ENCODE data around the gene CIDEC. TPM values are rescaled to one million over a fixed set of nuclear protein-coding genes. Genes with fewer than 3 reads are reported as not detected.

Gene CIDEC
- total and polyA plus RNA-seq, 2 experiments from 2014 or later = not detected

DNA sequence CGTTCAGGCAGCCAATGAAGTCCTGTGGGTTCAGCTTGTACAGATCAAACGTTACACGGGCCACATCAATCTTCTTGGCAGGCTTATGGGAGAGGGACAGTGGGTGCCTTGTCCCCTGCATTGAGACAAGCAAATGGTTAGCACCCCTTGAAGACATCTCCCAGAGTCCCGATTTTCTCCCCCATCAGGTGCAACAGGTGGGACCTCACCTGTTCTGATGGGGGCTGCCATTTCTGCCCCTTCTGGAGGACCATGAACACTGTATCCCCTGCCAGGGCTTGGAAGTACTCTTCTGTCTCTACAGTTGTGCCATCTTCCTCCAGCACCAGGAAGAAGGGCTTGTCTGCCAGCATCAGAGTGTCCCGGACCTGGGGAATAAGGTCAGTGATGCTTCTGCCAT is 10.1 kb downstream of the CIDEC start (continued):
- TF ChIP-seq, protein P1, sequence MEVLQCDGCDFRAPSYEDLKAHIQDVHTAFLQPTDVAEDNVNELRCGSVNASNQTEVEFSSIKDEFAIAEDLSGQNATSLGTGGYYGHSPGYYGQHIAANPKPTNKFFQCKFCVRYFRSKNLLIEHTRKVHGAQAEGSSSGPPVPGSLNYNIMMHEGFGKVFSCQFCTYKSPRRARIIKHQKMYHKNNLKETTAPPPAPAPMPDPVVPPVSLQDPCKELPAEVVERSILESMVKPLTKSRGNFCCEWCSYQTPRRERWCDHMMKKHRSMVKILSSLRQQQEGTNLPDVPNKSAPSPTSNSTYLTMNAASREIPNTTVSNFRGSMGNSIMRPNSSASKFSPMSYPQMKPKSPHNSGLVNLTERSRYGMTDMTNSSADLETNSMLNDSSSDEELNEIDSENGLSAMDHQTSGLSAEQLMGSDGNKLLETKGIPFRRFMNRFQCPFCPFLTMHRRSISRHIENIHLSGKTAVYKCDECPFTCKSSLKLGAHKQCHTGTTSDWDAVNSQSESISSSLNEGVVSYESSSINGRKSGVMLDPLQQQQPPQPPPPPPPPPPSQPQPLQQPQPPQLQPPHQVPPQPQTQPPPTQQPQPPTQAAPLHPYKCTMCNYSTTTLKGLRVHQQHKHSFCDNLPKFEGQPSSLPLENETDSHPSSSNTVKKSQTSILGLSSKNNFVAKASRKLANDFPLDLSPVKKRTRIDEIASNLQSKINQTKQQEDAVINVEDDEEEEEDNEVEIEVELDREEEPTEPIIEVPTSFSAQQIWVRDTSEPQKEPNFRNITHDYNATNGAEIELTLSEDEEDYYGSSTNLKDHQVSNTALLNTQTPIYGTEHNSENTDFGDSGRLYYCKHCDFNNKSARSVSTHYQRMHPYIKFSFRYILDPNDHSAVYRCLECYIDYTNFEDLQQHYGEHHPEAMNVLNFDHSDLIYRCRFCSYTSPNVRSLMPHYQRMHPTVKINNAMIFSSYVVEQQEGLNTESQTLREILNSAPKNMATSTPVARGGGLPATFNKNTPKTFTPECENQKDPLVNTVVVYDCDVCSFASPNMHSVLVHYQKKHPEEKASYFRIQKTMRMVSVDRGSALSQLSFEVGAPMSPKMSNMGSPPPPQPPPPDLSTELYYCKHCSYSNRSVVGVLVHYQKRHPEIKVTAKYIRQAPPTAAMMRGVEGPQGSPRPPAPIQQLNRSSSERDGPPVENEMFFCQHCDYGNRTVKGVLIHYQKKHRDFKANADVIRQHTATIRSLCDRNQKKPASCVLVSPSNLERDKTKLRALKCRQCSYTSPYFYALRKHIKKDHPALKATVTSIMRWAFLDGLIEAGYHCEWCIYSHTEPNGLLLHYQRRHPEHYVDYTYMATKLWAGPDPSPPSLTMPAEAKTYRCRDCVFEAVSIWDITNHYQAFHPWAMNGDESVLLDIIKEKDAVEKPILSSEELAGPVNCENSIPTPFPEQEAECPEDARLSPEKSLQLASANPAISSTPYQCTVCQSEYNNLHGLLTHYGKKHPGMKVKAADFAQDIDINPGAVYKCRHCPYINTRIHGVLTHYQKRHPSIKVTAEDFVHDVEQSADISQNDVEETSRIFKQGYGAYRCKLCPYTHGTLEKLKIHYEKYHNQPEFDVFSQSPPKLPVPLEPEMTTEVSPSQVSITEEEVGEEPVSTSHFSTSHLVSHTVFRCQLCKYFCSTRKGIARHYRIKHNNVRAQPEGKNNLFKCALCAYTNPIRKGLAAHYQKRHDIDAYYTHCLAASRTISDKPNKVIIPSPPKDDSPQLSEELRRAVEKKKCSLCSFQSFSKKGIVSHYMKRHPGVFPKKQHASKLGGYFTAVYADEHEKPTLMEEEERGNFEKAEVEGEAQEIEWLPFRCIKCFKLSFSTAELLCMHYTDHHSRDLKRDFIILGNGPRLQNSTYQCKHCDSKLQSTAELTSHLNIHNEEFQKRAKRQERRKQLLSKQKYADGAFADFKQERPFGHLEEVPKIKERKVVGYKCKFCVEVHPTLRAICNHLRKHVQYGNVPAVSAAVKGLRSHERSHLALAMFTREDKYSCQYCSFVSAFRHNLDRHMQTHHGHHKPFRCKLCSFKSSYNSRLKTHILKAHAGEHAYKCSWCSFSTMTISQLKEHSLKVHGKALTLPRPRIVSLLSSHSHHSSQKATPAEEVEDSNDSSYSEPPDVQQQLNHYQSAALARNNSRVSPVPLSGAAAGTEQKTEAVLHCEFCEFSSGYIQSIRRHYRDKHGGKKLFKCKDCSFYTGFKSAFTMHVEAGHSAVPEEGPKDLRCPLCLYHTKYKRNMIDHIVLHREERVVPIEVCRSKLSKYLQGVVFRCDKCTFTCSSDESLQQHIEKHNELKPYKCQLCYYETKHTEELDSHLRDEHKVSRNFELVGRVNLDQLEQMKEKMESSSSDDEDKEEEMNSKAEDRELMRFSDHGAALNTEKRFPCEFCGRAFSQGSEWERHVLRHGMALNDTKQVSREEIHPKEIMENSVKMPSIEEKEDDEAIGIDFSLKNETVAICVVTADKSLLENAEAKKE (CRISPR knock-in tag; IDR thresholded peaks at IDR 0.05) = no peak
- TF ChIP-seq, protein P2, sequence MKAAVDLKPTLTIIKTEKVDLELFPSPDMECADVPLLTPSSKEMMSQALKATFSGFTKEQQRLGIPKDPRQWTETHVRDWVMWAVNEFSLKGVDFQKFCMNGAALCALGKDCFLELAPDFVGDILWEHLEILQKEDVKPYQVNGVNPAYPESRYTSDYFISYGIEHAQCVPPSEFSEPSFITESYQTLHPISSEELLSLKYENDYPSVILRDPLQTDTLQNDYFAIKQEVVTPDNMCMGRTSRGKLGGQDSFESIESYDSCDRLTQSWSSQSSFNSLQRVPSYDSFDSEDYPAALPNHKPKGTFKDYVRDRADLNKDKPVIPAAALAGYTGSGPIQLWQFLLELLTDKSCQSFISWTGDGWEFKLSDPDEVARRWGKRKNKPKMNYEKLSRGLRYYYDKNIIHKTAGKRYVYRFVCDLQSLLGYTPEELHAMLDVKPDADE (IDR thresholded peaks at IDR 0.05) = no peak
- no peak for TF ChIP-seq STAT1 (IDR thresholded peaks at IDR 0.05; ENCODE audit: unreplicated experiment)

DNA sequence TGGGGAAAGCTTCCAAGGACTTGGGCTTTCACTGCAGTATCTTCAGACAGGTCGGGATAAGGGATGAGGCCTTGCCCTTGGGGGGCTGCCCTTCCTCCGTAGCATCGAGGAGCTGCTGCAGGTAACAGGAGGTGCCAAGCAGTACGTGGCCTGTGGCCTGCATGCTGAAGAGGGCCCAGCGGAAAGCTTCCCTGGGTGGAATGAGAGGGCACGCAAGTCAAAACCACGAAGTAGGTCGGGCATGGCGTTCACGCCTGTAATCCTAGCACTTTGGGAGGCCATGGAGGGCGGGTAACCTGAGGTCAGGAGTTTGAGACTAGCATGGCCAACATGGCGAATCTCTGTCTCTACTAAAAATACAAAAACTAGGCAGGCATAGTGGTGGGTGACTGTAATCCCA is 12.9 kb downstream of the CIDEC start:
- Mint-ChIP-seq H3K27me3 (ENCODE audit: insufficient read depth, low read depth, poor library complexity) (peaks cover 15% of the 10 kb centered on the region), H3K9me3 (no peaks in the 10 kb centered on the region), H3K4me3 (no peak overlapping the region), H3K36me3 (ENCODE audit: low read depth) (no peaks in the 10 kb centered on the region), H3K27ac (no peak overlapping the region), H3K4me1 (peaks cover under 1% of the 10 kb centered on the region; the same call in 2 of the 3 replicates)
- Histone ChIP-seq H3K4me3 (no peak overlapping the region), H4K20me1 (replicated peaks; ENCODE audit: insufficient read depth) (no peaks in the 10 kb centered on the region), H3K27me3 (ENCODE audit: insufficient read depth) (no peaks in the 10 kb centered on the region), H3K36me3 (ENCODE audit: insufficient read depth) (no peaks in the 10 kb centered on the region), H3K79me2 (replicated peaks; ENCODE audit: insufficient read depth) (no peaks in the 10 kb centered on the region), H3K4me1 (ENCODE audit: insufficient read depth) (no peaks in the 10 kb centered on the region; the same call in 1 of the 2 replicates), H2AFZ (peak overlapping the region; percentile 32; the same call in 1 of the 2 replicates), H3K27ac (ENCODE audit: low read depth) (no peak overlapping the region), H3F3A (replicated peaks; ENCODE audit: low read depth) (no peaks in the 10 kb centered on the region), H3K4me2 (no peak overlapping the region), H3K9me2 (ENCODE audit: insufficient read depth) (no peaks in the 10 kb centered on the region)
- ATAC-seq = no peak
- no peak for DNase-seq (ENCODE audit: low spot score)
- TF ChIP-seq, protein P3, sequence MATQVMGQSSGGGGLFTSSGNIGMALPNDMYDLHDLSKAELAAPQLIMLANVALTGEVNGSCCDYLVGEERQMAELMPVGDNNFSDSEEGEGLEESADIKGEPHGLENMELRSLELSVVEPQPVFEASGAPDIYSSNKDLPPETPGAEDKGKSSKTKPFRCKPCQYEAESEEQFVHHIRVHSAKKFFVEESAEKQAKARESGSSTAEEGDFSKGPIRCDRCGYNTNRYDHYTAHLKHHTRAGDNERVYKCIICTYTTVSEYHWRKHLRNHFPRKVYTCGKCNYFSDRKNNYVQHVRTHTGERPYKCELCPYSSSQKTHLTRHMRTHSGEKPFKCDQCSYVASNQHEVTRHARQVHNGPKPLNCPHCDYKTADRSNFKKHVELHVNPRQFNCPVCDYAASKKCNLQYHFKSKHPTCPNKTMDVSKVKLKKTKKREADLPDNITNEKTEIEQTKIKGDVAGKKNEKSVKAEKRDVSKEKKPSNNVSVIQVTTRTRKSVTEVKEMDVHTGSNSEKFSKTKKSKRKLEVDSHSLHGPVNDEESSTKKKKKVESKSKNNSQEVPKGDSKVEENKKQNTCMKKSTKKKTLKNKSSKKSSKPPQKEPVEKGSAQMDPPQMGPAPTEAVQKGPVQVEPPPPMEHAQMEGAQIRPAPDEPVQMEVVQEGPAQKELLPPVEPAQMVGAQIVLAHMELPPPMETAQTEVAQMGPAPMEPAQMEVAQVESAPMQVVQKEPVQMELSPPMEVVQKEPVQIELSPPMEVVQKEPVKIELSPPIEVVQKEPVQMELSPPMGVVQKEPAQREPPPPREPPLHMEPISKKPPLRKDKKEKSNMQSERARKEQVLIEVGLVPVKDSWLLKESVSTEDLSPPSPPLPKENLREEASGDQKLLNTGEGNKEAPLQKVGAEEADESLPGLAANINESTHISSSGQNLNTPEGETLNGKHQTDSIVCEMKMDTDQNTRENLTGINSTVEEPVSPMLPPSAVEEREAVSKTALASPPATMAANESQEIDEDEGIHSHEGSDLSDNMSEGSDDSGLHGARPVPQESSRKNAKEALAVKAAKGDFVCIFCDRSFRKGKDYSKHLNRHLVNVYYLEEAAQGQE (IDR thresholded peaks at IDR 0.05; ENCODE audit: unreplicated experiment) = no peak
- TF ChIP-seq CREB1 (CRISPR knock-in tag; IDR thresholded peaks at IDR 0.05; ENCODE audit: low read depth) (no peak), ZNF331 (CRISPR knock-in tag; IDR thresholded peaks at IDR 0.05; ENCODE audit: low read depth) (no peak), JUNB (IDR thresholded peaks at IDR 0.05; ENCODE audit: unreplicated experiment) (no peak), STAT1 (IDR thresholded peaks at IDR 0.05; ENCODE audit: unreplicated experiment) (no peak)
- TF ChIP-seq, protein P2 (IDR thresholded peaks at IDR 0.05) = no peak

Measured in GM23338 (cell line).